CD4-positive, alpha-beta T cell (primary cell): ENCODE results near the gene TBCD. TPM values are rescaled to one million over a fixed set of nuclear protein-coding genes. Genes with fewer than 3 reads are reported as not detected.

ENCODE experiments used
- ATAC-seq: fragments of 200-7000 bp; cut with Tn5 transposase; one replicate; pipeline ENCODE4 v1.10.0; 2022; ENCODE audit warnings: mild to moderate bottlenecking; ENCODE audit not compliant: poor library complexity
- CTCF ChIA-PET: fragments of 350-600 bp; sonication (Branson Sonifier 250); formaldehyde crosslinking; loops from one replicate; lab custom pipeline; 2021; ENCODE audit warnings: antibody characterized with exemption, inconsistent platforms; lab: Charles Lee
- POLR2A ChIA-PET: fragments of 350-600 bp; sonication (Branson Sonifier 250); formaldehyde crosslinking; loops from one replicate; lab custom pipeline; 2021; ENCODE audit warnings: antibody characterized with exemption, inconsistent platforms; lab: Charles Lee
- DNase-seq, 14 experiments: peaks; one replicate each; pipeline ENCODE4 v3.0.0-alpha.2; 2013 to 2020; ENCODE audit warnings: mixed read lengths in 2 of 14
- H3K27ac ChIP-seq, 2 donors: one replicate each; pipeline versions ENCODE4 v1.5.1 to v1.7.0; 2013; ENCODE audit warnings: low read length in 2 of 2, low read depth in 1 of 2, mild to moderate bottlenecking in 1 of 2
- H3K27me3 ChIP-seq, 2 experiments: 1 replicate in 1 of 2; 2 replicates in 1 of 2; pipeline versions ENCODE4 v1.6.1 to v1.7.0; 2013; ENCODE audit warnings: low read length in 2 of 2, control low read depth in 1 of 2, mild to moderate bottlenecking in 1 of 2, moderate library complexity in 1 of 2; ENCODE audit not compliant: insufficient read depth in 2 of 2, control insufficient read depth in 1 of 2
- H3K36me3 ChIP-seq: one replicate; pipeline ENCODE4 v1.6.1; 2013; ENCODE audit warnings: low read length, control low read depth; ENCODE audit not compliant: insufficient read depth
- H3K4me1 ChIP-seq: one replicate; pipeline ENCODE4 v1.6.1; 2013; ENCODE audit warnings: low read length, control low read depth; ENCODE audit not compliant: insufficient read depth
- H3K4me3 ChIP-seq: one replicate; pipeline ENCODE4 v1.5.1; 2013; ENCODE audit warnings: mild to moderate bottlenecking, low read length, moderate library complexity
- H3K9me3 ChIP-seq, 2 experiments: 1 replicate in 1 of 2; 2 replicates in 1 of 2; pipeline versions ENCODE4 v1.6.1 to v1.7.0; 2013; ENCODE audit warnings: low read length in 2 of 2, mild to moderate bottlenecking in 2 of 2, control low read depth in 1 of 2, moderate library complexity in 1 of 2; ENCODE audit not compliant: control insufficient read depth in 1 of 2, insufficient read depth in 1 of 2
- H3K27ac Mint-ChIP-seq: one replicate; pipeline ENCODE4 v1.8.0; 2020; ENCODE audit warnings: mixed read lengths
- H3K27me3 Mint-ChIP-seq: one replicate; pipeline ENCODE4 v1.8.0; 2021; ENCODE audit warnings: mixed read lengths
- H3K36me3 Mint-ChIP-seq: one replicate; pipeline ENCODE4 v1.8.0; 2021; ENCODE audit warnings: low read depth, mixed read lengths
- H3K4me1 Mint-ChIP-seq: one replicate; pipeline ENCODE4 v1.8.0; 2021; ENCODE audit warnings: low read depth, mixed read lengths
- H3K4me3 Mint-ChIP-seq: one replicate; pipeline ENCODE4 v1.8.0; 2020; ENCODE audit warnings: mild to moderate bottlenecking, mixed read lengths
- H3K9me3 Mint-ChIP-seq: one replicate; pipeline ENCODE4 v1.8.0; 2020; ENCODE audit warnings: mixed read lengths
- CTCF ChIP-seq: fragments of 200-600 bp; IDR thresholded peaks from one replicate; pipeline ENCODE4 v1.8.0; 2022; ENCODE audit warnings: antibody characterized with exemption, mild to moderate bottlenecking
- intact Hi-C, 2 experiments: fragments of 100-400 bp; cut with DNase I in 1 of 2; cut with micrococcal nuclease in 1 of 2; formaldehyde crosslinking; loops; one replicate each; pipeline versions ENCODE4 v1.15.1 to v1.9.0; 2023 to 2025; cut with DNase I, micrococcal nuclease
- total RNA-seq, 174 experiments: library from RNA in 2 of 174; stranded (reverse) in 2 of 174; gene quantifications; one replicate each; pipeline ENCODE4 v1.2.3 and lab custom pipeline; 2021 to 2026

TBCD gene
- total RNA-seq, 2 experiments from 2014 or later: 74.6 to 80.3 TPM

- Mint-ChIP-seq H3K4me1 (no peaks in the 10 kb centered on the region), H3K9me3 (peaks cover 19% of the 10 kb centered on the region), H3K27ac (no peak overlapping the region), H3K4me3 (no peak overlapping the region), H3K36me3 (peaks cover 91% of the 10 kb centered on the region), H3K27me3 (no peaks in the 10 kb centered on the region)
- no peaks in the 10 kb centered on the region for H3K27me3 ChIP-seq
- ATAC-seq (no peak), DNase-seq (no peak)
- ChIA-PET CTCF (no interaction called here), POLR2A (no interaction called here)
- H3K36me3 ChIP-seq: peaks cover 59% of the 10 kb centered on the region
- no peak for TF ChIP-seq CTCF
- intact Hi-C loops: no loop called here
- peaks cover 3% of the 10 kb centered on the region for H3K4me1 ChIP-seq
- peaks cover 31 to 43% of the 10 kb centered on the region in 2 experiments for H3K9me3 ChIP-seq
- H3K4me3 ChIP-seq: no peak overlapping the region
- no peak overlapping the region for H3K27ac ChIP-seq
Measured at GRCh38 chr17:82943339-82943738, 191.5 kb downstream of the TBCD start.

GRCh38 chr17:82943751-82944150 is 191.9 kb downstream of the TBCD start:
- H3K36me3 ChIP-seq: peaks cover 59% of the 10 kb centered on the region
- ChIA-PET POLR2A (no interaction called here), CTCF (no interaction called here)
- no peak overlapping the region for H3K27ac ChIP-seq
- no peak overlapping the region for H3K4me3 ChIP-seq
- peaks cover 3% of the 10 kb centered on the region for H3K4me1 ChIP-seq
- Mint-ChIP-seq H3K9me3 (peaks cover 19% of the 10 kb centered on the region), H3K27ac (no peak overlapping the region), H3K27me3 (no peaks in the 10 kb centered on the region), H3K4me3 (no peak overlapping the region), H3K36me3 (peaks cover 90% of the 10 kb centered on the region), H3K4me1 (no peaks in the 10 kb centered on the region)
- H3K27me3 ChIP-seq: no peaks in the 10 kb centered on the region
- H3K9me3 ChIP-seq: peaks cover 31 to 44% of the 10 kb centered on the region in 2 experiments
- ATAC-seq: no peak
- TF ChIP-seq CTCF: no peak
- intact Hi-C loops: no loop called here
- no peak for DNase-seq

GRCh38 chr17:82944990-82945389 is 193.1 kb downstream of the TBCD start:
- H3K4me3 Mint-ChIP-seq: no peak overlapping the region

More at GRCh38 chr17:82944990-82945389, 193.1 kb downstream of the TBCD start:
- no peaks in the 10 kb centered on the region for H3K27me3 Mint-ChIP-seq
- Histone ChIP-seq H3K36me3 (peaks cover 48% of the 10 kb centered on the region), H3K4me3 (no peak overlapping the region), H3K9me3 (peaks cover 31 to 52% of the 10 kb centered on the region in 2 experiments), H3K27ac (no peak overlapping the region), H3K4me1 (peaks cover 3% of the 10 kb centered on the region), H3K27me3 (no peaks in the 10 kb centered on the region)
- intact Hi-C loops: no loop called here
- peaks cover 90% of the 10 kb centered on the region for H3K36me3 Mint-ChIP-seq
- ChIA-PET POLR2A (no interaction called here), CTCF (no interaction called here)
- H3K4me1 Mint-ChIP-seq: no peaks in the 10 kb centered on the region
- no peak for ATAC-seq
- peaks cover 19% of the 10 kb centered on the region for H3K9me3 Mint-ChIP-seq
- TF ChIP-seq CTCF: no peak
- no peak for DNase-seq
- H3K27ac Mint-ChIP-seq: no peak overlapping the region
